ENCODE measurements around the gene HDGF. TPM values are rescaled to one million over a fixed set of nuclear protein-coding genes. Genes with fewer than 3 reads are reported as not detected.

HDGF gene
- total and polyA plus RNA-seq, 2 donors (not counting 1 experiment from before 2014, with no cell fraction given): 99.1 to 138 TPM

Other genes starting within 250 kb of the HDGF start
- gene IQGAP3, start 179.1 kb downstream of the HDGF start, total RNA-seq: 1.3 and 16.0 TPM in 2 replicates
- 2.7 and 15.9 TPM in 2 replicates for gene IQGAP3, start 179.1 kb downstream of the HDGF start, polyA plus RNA-seq
- not detected in 2 replicates for gene TTC24, start 172.0 kb downstream of the HDGF start, total RNA-seq
- not detected in 2 replicates for gene TTC24, start 172.0 kb downstream of the HDGF start, polyA plus RNA-seq
- gene NAXE, start 159.9 kb downstream of the HDGF start, total RNA-seq: 51.6 and 64.4 TPM in 2 replicates
- gene NAXE, start 159.9 kb downstream of the HDGF start, polyA plus RNA-seq: 41.6 and 59.5 TPM in 2 replicates
- gene GPATCH4, start 150.2 kb downstream of the HDGF start, total RNA-seq: 11.3 and 12.2 TPM in 2 replicates
- 23.6 and 42.7 TPM in 2 replicates for gene GPATCH4, start 150.2 kb downstream of the HDGF start, polyA plus RNA-seq
- not detected in 2 replicates for gene HAPLN2, start 132.3 kb downstream of the HDGF start, total RNA-seq
- gene HAPLN2, start 132.3 kb downstream of the HDGF start, polyA plus RNA-seq: not detected in 2 replicates
- under 0.01 TPM in 1 of 2 replicates, not detected in the other for gene BCAN, start 109.6 kb downstream of the HDGF start, total RNA-seq
- gene BCAN, start 109.6 kb downstream of the HDGF start, polyA plus RNA-seq: 0.03 and 0.05 TPM in 2 replicates
- gene NES, start 74.3 kb downstream of the HDGF start, total RNA-seq: 44.2 and 87.4 TPM in 2 replicates
- gene NES, start 74.3 kb downstream of the HDGF start, polyA plus RNA-seq: 23.0 and 34.6 TPM in 2 replicates
- gene CRABP2, start 46.1 kb downstream of the HDGF start, total RNA-seq: 33.4 and 70.4 TPM in 2 replicates
- 48.9 and 184 TPM in 2 replicates for gene CRABP2, start 46.1 kb downstream of the HDGF start, polyA plus RNA-seq
- 12.6 and 17.3 TPM in 2 replicates for gene METTL25B, start 23.2 kb downstream of the HDGF start, total RNA-seq
- gene METTL25B, start 23.2 kb downstream of the HDGF start, polyA plus RNA-seq: 5.5 and 6.4 TPM in 2 replicates
- gene ISG20L2, start 22.9 kb downstream of the HDGF start, total RNA-seq: 5.4 and 5.8 TPM in 2 replicates
- 23.6 and 29.9 TPM in 2 replicates for gene ISG20L2, start 22.9 kb downstream of the HDGF start, polyA plus RNA-seq
- gene MRPL24, start 10.6 kb downstream of the HDGF start, total RNA-seq: 39.8 and 58.8 TPM in 2 replicates
- 67.2 and 108 TPM in 2 replicates for gene MRPL24, start 10.6 kb downstream of the HDGF start, polyA plus RNA-seq
- gene PRCC, start 15.9 kb upstream of the HDGF start, total RNA-seq: 10.5 and 13.2 TPM in 2 replicates
- gene PRCC, start 15.9 kb upstream of the HDGF start, polyA plus RNA-seq: 52.0 and 75.8 TPM in 2 replicates
- not detected in 2 replicates for gene SH2D2A, start 65.2 kb upstream of the HDGF start, total RNA-seq
- gene SH2D2A, start 65.2 kb upstream of the HDGF start, polyA plus RNA-seq: not detected in 2 replicates
- not detected in 2 replicates for gene INSRR, start 107.4 kb upstream of the HDGF start, total RNA-seq
- not detected in 2 replicates for gene INSRR, start 107.4 kb upstream of the HDGF start, polyA plus RNA-seq
- gene NTRK1, start 109.2 kb upstream of the HDGF start, total RNA-seq: not detected in 2 replicates
- gene NTRK1, start 109.2 kb upstream of the HDGF start, polyA plus RNA-seq: not detected in 2 replicates
- gene PEAR1, start 142.0 kb upstream of the HDGF start, total RNA-seq: 2.3 and 2.6 TPM in 2 replicates
- gene PEAR1, start 142.0 kb upstream of the HDGF start, polyA plus RNA-seq: 13.5 and 41.5 TPM in 2 replicates
- gene LRRC71, start 169.0 kb upstream of the HDGF start, total RNA-seq: not detected in 2 replicates
- gene LRRC71, start 169.0 kb upstream of the HDGF start, polyA plus RNA-seq: 0.16 and 1.8 TPM in 2 replicates